H9 (cell line): ENCODE measurements around the gene IQGAP3. TPM values are rescaled to one million over a fixed set of nuclear protein-coding genes. Genes with fewer than 3 reads are reported as not detected.

ENCODE experiments used
- DNase-seq: peaks from one replicate; pipeline ENCODE4 v3.0.0-alpha.2; 2017
- H2AFZ ChIP-seq: one replicate; pipeline ENCODE4 v1.6.1; 2013; ENCODE audit warnings: mild to moderate bottlenecking, low read length, control low read depth, moderate library complexity
- H2AK5ac ChIP-seq: 2 replicates; pipeline ENCODE4 v1.6.1; 2013; ENCODE audit warnings: low read length, control low read depth, mixed read lengths; ENCODE audit not compliant: insufficient read length
- H2BK120ac ChIP-seq: one replicate; pipeline ENCODE4 v1.6.1; 2013; ENCODE audit warnings: low read depth, mild to moderate bottlenecking, low read length, control low read depth, inconsistent platforms; ENCODE audit not compliant: poor library complexity, severe bottlenecking
- H2BK12ac ChIP-seq: 2 replicates; pipeline ENCODE4 v1.6.1; 2013; ENCODE audit warnings: low read length, control low read depth, mixed read lengths, low read depth; ENCODE audit not compliant: insufficient read length
- H2BK15ac ChIP-seq: 2 replicates; pipeline ENCODE4 v1.6.1; 2013; ENCODE audit warnings: low read depth, low read length, control low read depth
- H2BK20ac ChIP-seq: one replicate; pipeline ENCODE4 v1.6.1; 2013; ENCODE audit warnings: low read depth, mild to moderate bottlenecking, low read length, control low read depth, inconsistent platforms; ENCODE audit not compliant: poor library complexity, severe bottlenecking
- H2BK5ac ChIP-seq: 2 replicates; pipeline ENCODE4 v1.6.1; 2013; ENCODE audit warnings: low read length, control low read depth, mixed read lengths; ENCODE audit not compliant: insufficient read length
- H3K14ac ChIP-seq: 2 replicates; pipeline ENCODE4 v1.6.1; 2013; ENCODE audit warnings: low read length, control low read depth; ENCODE audit not compliant: insufficient read depth
- H3K18ac ChIP-seq: 2 replicates; pipeline ENCODE4 v1.6.1; 2013; ENCODE audit warnings: low read depth, mild to moderate bottlenecking, mixed read lengths, low read length, control low read depth; ENCODE audit not compliant: insufficient read length
- H3K23ac ChIP-seq: 2 replicates; pipeline ENCODE4 v1.6.1; 2013; ENCODE audit warnings: low read length, control low read depth, mixed read lengths, low read depth; ENCODE audit not compliant: insufficient read length
- H3K23me2 ChIP-seq: 2 replicates; pipeline ENCODE4 v1.6.1; 2013; ENCODE audit warnings: low read depth, mild to moderate bottlenecking, mixed read lengths, low read length, control low read depth; ENCODE audit not compliant: insufficient read length, poor library complexity, severe bottlenecking
- H3K27ac ChIP-seq: 2 replicates; pipeline ENCODE4 v1.5.1; 2013; ENCODE audit warnings: low read length, control low read depth, mixed read lengths, low read depth; ENCODE audit not compliant: insufficient read length
- H3K27me3 ChIP-seq: 2 replicates; pipeline ENCODE4 v1.6.1; 2013; ENCODE audit warnings: low read length, control low read depth, inconsistent platforms; ENCODE audit not compliant: insufficient read depth
- H3K4ac ChIP-seq: 2 replicates; pipeline ENCODE4 v1.6.1; 2013; ENCODE audit warnings: low read depth, mild to moderate bottlenecking, control low read depth, inconsistent platforms, low read length, moderate library complexity
- H3K4me1 ChIP-seq: 2 replicates; pipeline ENCODE4 v1.6.1; 2013; ENCODE audit warnings: low read length, control low read depth, inconsistent platforms; ENCODE audit not compliant: insufficient read depth
- H3K4me2 ChIP-seq: 2 replicates; pipeline ENCODE4 v1.6.1; 2013; ENCODE audit warnings: low read length, control low read depth, mixed read lengths; ENCODE audit not compliant: insufficient read length, insufficient read depth
- H3K56ac ChIP-seq: 2 replicates; pipeline ENCODE4 v1.6.1; 2013; ENCODE audit warnings: low read depth, mild to moderate bottlenecking, mixed read lengths, low read length, control low read depth; ENCODE audit not compliant: insufficient read length
- H3K79me1 ChIP-seq: 2 replicates; pipeline ENCODE4 v1.6.1; 2013; ENCODE audit warnings: low read depth, mild to moderate bottlenecking, moderate library complexity, low read length, control low read depth, inconsistent platforms; ENCODE audit not compliant: insufficient read depth, poor library complexity, severe bottlenecking
- H3K79me2 ChIP-seq: 2 replicates; pipeline ENCODE4 v1.6.1; 2013; ENCODE audit warnings: low read length, control low read depth, inconsistent platforms; ENCODE audit not compliant: insufficient read depth
- H3K9ac ChIP-seq: 2 replicates; pipeline ENCODE4 v1.6.1; 2013; ENCODE audit warnings: low read length, control low read depth, mixed read lengths; ENCODE audit not compliant: insufficient read length; ENCODE audit errors: extremely low read depth
- H3K9me3 ChIP-seq: one replicate; pipeline ENCODE4 v1.6.1; 2013; ENCODE audit warnings: low read depth, low read length, inconsistent platforms; ENCODE audit not compliant: control insufficient read depth
- H3T11ph ChIP-seq: one replicate; pipeline ENCODE4 v1.6.1; 2013; ENCODE audit warnings: mild to moderate bottlenecking, low read length, control low read depth, inconsistent platforms
- H4K20me1 ChIP-seq: one replicate; pipeline ENCODE4 v1.6.1; 2013; ENCODE audit not compliant: control insufficient read depth, insufficient read length, insufficient read depth
- H4K5ac ChIP-seq: 2 replicates; pipeline ENCODE4 v1.6.1; 2013; ENCODE audit warnings: low read depth, mild to moderate bottlenecking, mixed read lengths, low read length, control low read depth; ENCODE audit not compliant: insufficient read length
- H4K8ac ChIP-seq: replicated peaks from 2 replicates; pipeline ENCODE4 v1.6.1; 2013; ENCODE audit warnings: low read length, control low read depth, mixed read lengths, low read depth; ENCODE audit not compliant: insufficient read length
- H4K91ac ChIP-seq: 2 replicates; pipeline ENCODE4 v1.6.1; 2013; ENCODE audit warnings: low read depth, mild to moderate bottlenecking, moderate library complexity, mixed read lengths, low read length, control low read depth; ENCODE audit not compliant: insufficient read length
- H3K27ac Mint-ChIP-seq, 3 experiments: 2 replicates in 2 of 3; 3 replicates in 1 of 3; pipeline ENCODE4 v1.8.0; 2020 to 2021; ENCODE audit warnings: mixed read lengths in 3 of 3, mild to moderate bottlenecking in 1 of 3, moderate library complexity in 1 of 3
- H3K27me3 Mint-ChIP-seq: 2 replicates; pipeline ENCODE4 v1.8.0; 2021; ENCODE audit warnings: low read depth, mild to moderate bottlenecking, moderate library complexity, mixed read lengths
- H3K36me3 Mint-ChIP-seq, 3 experiments: 2 replicates in 2 of 3; 3 replicates in 1 of 3; pipeline ENCODE4 v1.8.0; 2020 to 2021; ENCODE audit warnings: low read depth in 3 of 3, mixed read lengths in 3 of 3; ENCODE audit not compliant: insufficient read depth in 1 of 3
- H3K4me1 Mint-ChIP-seq, 2 experiments: 2 replicates each; pipeline ENCODE4 v1.8.0; 2020; ENCODE audit warnings: mixed read lengths in 2 of 2
- H3K4me3 Mint-ChIP-seq, 2 experiments: 2 replicates in 1 of 2; 3 replicates in 1 of 2; pipeline ENCODE4 v1.8.0; 2020 to 2021; ENCODE audit warnings: mild to moderate bottlenecking in 2 of 2, mixed read lengths in 2 of 2, moderate library complexity in 1 of 2
- H3K9me3 Mint-ChIP-seq, 2 experiments: 2 replicates in 1 of 2; 3 replicates in 1 of 2; pipeline ENCODE4 v1.8.0; 2020; ENCODE audit warnings: mild to moderate bottlenecking in 2 of 2, mixed read lengths in 2 of 2, moderate library complexity in 1 of 2
- CTCF ChIP-seq: fragments of 200-600 bp; sonication (generic); conservative IDR thresholded peaks from 3 replicates; pipeline ENCODE4 v1.8.0; 2021; ENCODE audit warnings: antibody characterized with exemption, mild to moderate bottlenecking
- WGBS: extraction: QIAGEN DNeasy Blood & Tissue Kit; methylation state at CpG from one replicate; pipeline ENCODE4 v1.1.7; 2013; ENCODE audit warnings: missing lambda C conversion rate, low lambda C conversion rate, mixed read lengths; ENCODE audit not compliant: insufficient read length; ENCODE audit errors: extremely low coverage; 5-methylcytosine and 5-hydroxymethylcytosine counted together
- total RNA-seq: library from RNA; stranded (reverse); gene quantifications from 2 replicates; pipeline ENCODE4 v1.2.1, GENCODE V29; 2021

The IQGAP3 gene
- total RNA-seq, 1 experiment from 2014 or later, result 24.5 TPM

GRCh38 chr1:156513185-156513584 lies 59.2 kb downstream of the IQGAP3 start:
- Histone ChIP-seq H3K9me3 (no peaks in the 10 kb centered on the region), H2BK20ac (no peak overlapping the region), H4K20me1 (no peaks in the 10 kb centered on the region), H3T11ph (no peak overlapping the region), H3K79me1 (no peaks in the 10 kb centered on the region), H3K4ac (no peak overlapping the region), H4K5ac (no peak overlapping the region), H3K27ac (no peak overlapping the region), H3K23me2 (no peaks in the 10 kb centered on the region), H2AFZ (no peak overlapping the region), H4K8ac (no peak overlapping the region), H2AK5ac (no peak overlapping the region), H2BK5ac (no peak overlapping the region), H3K27me3 (no peaks in the 10 kb centered on the region), H3K79me2 (no peaks in the 10 kb centered on the region), H3K9ac (no peak overlapping the region), H4K91ac (no peak overlapping the region), H3K23ac (no peak overlapping the region), H2BK15ac (no peak overlapping the region), H2BK12ac (no peak overlapping the region), H3K4me2 (no peak overlapping the region), H2BK120ac (no peak overlapping the region), H3K56ac (no peak overlapping the region), H3K14ac (no peak overlapping the region), H3K4me1 (no peaks in the 10 kb centered on the region), H3K18ac (no peak overlapping the region)
- no peak for DNase-seq
- H3K4me1 Mint-ChIP-seq, result peaks cover 8 to 22% of the 10 kb centered on the region in 2 experiments
- no peak overlapping the region for H3K4me3 Mint-ChIP-seq
- no peak for TF ChIP-seq CTCF
- no peaks in the 10 kb centered on the region for H3K36me3 Mint-ChIP-seq
- WGBS, result no CpG with 5 or more reads among the region's 9 CpGs
- H3K27ac Mint-ChIP-seq, result no peak overlapping the region
- H3K27me3 Mint-ChIP-seq, result peaks cover 25% of the 10 kb centered on the region
- no peaks in the 10 kb centered on the region for H3K9me3 Mint-ChIP-seq
